Measurements from ENCODE around the gene DHH.
"Not testable (repeated sequence)": the region's sequence is repeated elsewhere in the genome, so short reads cannot be mapped to it uniquely, and the experiment has no call there.

Gene DHH

GRCh38 chr12:49129332-49130150, 34.9 kb upstream of the DHH start:
- Histone ChIP-seq H3K4me3 (ENCODE audit: low read depth, low read length) (peak overlapping the region; percentile 95), H3K36me3 (ENCODE audit: control insufficient read depth in 2 of 2, insufficient read depth in 1 of 2, low read length in 2 of 2) (peaks cover 0 to 40% of the 10 kb centered on the region in 2 experiments), H3K9me3 (ENCODE audit: control insufficient read depth, insufficient read depth, low read depth, low read length) (no peaks in the 10 kb centered on the region), H3K27ac (ENCODE audit: extremely low read depth, low read depth, low read length) (peak overlapping the region; percentile 99; the same call in 1 of the 2 replicates), H3K4me1 (ENCODE audit: control insufficient read depth, insufficient read depth, low read length) (peaks cover 11% of the 10 kb centered on the region)
- TF ChIP-seq ZNF561 (tag by site-specific recombination; IDR thresholded peaks at IDR 0.05; ENCODE audit: borderline replicate concordance) (no peak), ZNF366 (tag by site-specific recombination; conservative IDR thresholded peaks at IDR 0.05) (peak; percentile 17; the same call in 1 of the 2 replicates), ZNF274 (IDR thresholded peaks at IDR 0.05; ENCODE audit: low read length) (no peak), ZNF274 (tag by site-specific recombination; IDR thresholded peaks at IDR 0.05; ENCODE audit: borderline replicate concordance) (no peak), ZNF792 (tag by site-specific recombination; IDR thresholded peaks at IDR 0.05) (no peak), ZNF202 (tag by site-specific recombination; IDR thresholded peaks at IDR 0.05; ENCODE audit: borderline replicate concordance) (no peak), ZNF513 (tag by site-specific recombination; IDR thresholded peaks at IDR 0.05) (0 out of 2 replicates have a peak, but pooled peaks have one; percentile 4), ZNF426 (tag by site-specific recombination; IDR thresholded peaks at IDR 0.05) (0 out of 2 replicates have a peak, but pooled peaks have one; percentile 6), ZNF664 (tag by site-specific recombination; IDR thresholded peaks at IDR 0.05) (no peak), ZNF24 (tag by site-specific recombination; IDR thresholded peaks at IDR 0.05) (no peak)
- TF ChIP-seq, protein P1, sequence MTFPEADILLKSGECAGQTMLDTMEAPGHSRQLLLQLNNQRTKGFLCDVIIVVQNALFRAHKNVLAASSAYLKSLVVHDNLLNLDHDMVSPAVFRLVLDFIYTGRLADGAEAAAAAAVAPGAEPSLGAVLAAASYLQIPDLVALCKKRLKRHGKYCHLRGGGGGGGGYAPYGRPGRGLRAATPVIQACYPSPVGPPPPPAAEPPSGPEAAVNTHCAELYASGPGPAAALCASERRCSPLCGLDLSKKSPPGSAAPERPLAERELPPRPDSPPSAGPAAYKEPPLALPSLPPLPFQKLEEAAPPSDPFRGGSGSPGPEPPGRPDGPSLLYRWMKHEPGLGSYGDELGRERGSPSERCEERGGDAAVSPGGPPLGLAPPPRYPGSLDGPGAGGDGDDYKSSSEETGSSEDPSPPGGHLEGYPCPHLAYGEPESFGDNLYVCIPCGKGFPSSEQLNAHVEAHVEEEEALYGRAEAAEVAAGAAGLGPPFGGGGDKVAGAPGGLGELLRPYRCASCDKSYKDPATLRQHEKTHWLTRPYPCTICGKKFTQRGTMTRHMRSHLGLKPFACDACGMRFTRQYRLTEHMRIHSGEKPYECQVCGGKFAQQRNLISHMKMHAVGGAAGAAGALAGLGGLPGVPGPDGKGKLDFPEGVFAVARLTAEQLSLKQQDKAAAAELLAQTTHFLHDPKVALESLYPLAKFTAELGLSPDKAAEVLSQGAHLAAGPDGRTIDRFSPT (tag by site-specific recombination; IDR thresholded peaks at IDR 0.05): peak; percentile 34; the same call in 1 of the 2 replicates
- TF ChIP-seq, protein P2, sequence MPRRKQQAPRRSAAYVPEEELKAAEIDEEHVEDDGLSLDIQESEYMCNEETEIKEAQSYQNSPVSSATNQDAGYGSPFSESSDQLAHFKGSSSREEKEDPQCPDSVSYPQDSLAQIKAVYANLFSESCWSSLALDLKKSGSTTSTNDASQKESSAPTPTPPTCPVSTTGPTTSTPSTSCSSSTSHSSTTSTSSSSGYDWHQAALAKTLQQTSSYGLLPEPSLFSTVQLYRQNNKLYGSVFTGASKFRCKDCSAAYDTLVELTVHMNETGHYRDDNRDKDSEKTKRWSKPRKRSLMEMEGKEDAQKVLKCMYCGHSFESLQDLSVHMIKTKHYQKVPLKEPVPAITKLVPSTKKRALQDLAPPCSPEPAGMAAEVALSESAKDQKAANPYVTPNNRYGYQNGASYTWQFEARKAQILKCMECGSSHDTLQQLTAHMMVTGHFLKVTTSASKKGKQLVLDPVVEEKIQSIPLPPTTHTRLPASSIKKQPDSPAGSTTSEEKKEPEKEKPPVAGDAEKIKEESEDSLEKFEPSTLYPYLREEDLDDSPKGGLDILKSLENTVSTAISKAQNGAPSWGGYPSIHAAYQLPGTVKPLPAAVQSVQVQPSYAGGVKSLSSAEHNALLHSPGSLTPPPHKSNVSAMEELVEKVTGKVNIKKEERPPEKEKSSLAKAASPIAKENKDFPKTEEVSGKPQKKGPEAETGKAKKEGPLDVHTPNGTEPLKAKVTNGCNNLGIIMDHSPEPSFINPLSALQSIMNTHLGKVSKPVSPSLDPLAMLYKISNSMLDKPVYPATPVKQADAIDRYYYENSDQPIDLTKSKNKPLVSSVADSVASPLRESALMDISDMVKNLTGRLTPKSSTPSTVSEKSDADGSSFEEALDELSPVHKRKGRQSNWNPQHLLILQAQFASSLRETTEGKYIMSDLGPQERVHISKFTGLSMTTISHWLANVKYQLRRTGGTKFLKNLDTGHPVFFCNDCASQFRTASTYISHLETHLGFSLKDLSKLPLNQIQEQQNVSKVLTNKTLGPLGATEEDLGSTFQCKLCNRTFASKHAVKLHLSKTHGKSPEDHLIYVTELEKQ (tag by site-specific recombination; IDR thresholded peaks at IDR 0.05; ENCODE audit: borderline replicate concordance): no peak
- CTCF ChIA-PET: interaction anchor here (0.6 to 4.7 kb wide), 24 partner anchors 9 to 345 kb away, joined by 3 to 50 read pairs (median 6); partner anchors contain the start of genes LMBR1L, RHEBL1 and TUBA1A
- POLR2A ChIA-PET: interaction anchor here (0.9 to 5.1 kb wide), 26 partner anchors 8 to 135 kb away, joined by 3 to 134 read pairs (median 12); partner anchors contain the start of genes KMT2D, LMBR1L, RHEBL1 and TUBA1A

DNA sequence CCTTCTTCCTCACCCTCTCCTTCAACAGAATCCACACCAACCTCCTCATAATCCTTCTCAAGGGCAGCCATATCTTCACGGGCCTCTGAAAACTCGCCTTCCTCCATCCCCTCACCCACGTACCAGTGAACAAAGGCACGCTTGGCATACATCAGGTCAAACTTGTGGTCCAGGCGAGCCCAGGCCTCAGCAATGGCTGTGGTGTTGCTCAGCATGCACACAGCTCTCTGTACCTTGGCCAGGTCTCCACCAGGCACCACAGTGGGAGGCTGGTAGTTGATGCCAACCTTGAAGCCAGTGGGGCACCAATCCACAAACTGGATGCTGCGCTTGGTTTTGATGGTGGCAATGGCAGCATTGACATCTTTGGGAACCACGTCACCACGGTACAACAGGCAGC, 33.4 kb upstream of the DHH start:
- H3K36me3 ChIP-seq (ENCODE audit: control insufficient read depth in 2 of 2, insufficient read depth in 1 of 2, low read length in 2 of 2): peaks cover 0 to 40% of the 10 kb centered on the region in 2 experiments
- H3K4me1 ChIP-seq (ENCODE audit: control insufficient read depth, insufficient read depth, low read length); H3K27ac ChIP-seq (ENCODE audit: extremely low read depth, low read depth, low read length); H3K9me3 ChIP-seq (ENCODE audit: control insufficient read depth, insufficient read depth, low read depth, low read length); H3K4me3 ChIP-seq (ENCODE audit: low read depth, low read length): not testable (repeated sequence)
- ChIA-PET POLR2A (interaction anchor here (0.6 to 1.4 kb wide), 5 partner anchors 11 to 401 kb away, joined by 3 to 6 read pairs (median 3); partner anchors contain the start of gene RHEBL1), CTCF (interaction anchor here (0.8 to 1.8 kb wide), 5 partner anchors 30 to 136 kb away, joined by 3 to 12 read pairs (median 3); no protein-coding TSS in a partner anchor)
